GM12892 (cell line): ENCODE measurements around the gene ANKRD29.

ENCODE experiments used
- POLR2A ChIP-seq: IDR thresholded peaks from 2 replicates; pipeline ENCODE4 v1.6.1; 2011; ENCODE audit warnings: low read depth, low read length, control low read depth
- POLR2AphosphoS5 ChIP-seq: IDR thresholded peaks from 2 replicates; pipeline ENCODE4 v1.6.1; 2011; ENCODE audit warnings: low read depth, low read length, control low read depth
- TAF1 ChIP-seq: IDR thresholded peaks from 2 replicates; pipeline ENCODE4 v1.6.1; 2011; ENCODE audit warnings: low read depth, mild to moderate bottlenecking, control low read depth, low read length, borderline replicate concordance

- TF ChIP-seq POLR2A, result no peak
- TF ChIP-seq POLR2AphosphoS5, result no peak
- TF ChIP-seq TAF1, result no peak
Measured at GRCh38 chr18:23616258-23616657, 46.5 kb downstream of the ANKRD29 start.
